HCT116 (cell line): Measurements from ENCODE around the gene RBM26. TPM values are rescaled to one million over a fixed set of nuclear protein-coding genes. Genes with fewer than 3 reads are reported as not detected.

Source experiments
- ATAC-seq: fragments of 200-7000 bp; cut with Tn5 transposase; 2 replicates; pipeline ENCODE4 v1.9.1; 2020; ENCODE audit warnings: mild to moderate bottlenecking, moderate library complexity
- BruUV-seq: library from RNA; stranded (reverse); fragments of 400-500 nt; replicated peaks from 2 replicates; lab custom pipeline; 2021; lab: Mats Ljungman, UMichigan
- CTCF ChIA-PET: fragments of 300-600 bp; sonication (Branson Sonifier 250); formaldehyde crosslinking; loops from one replicate; lab custom pipeline; 2021; ENCODE audit warnings: antibody characterized with exemption; lab: Charles Lee
- POLR2A ChIA-PET: fragments of 300-600, 350-600 bp; sonication (Branson Sonifier 250); formaldehyde crosslinking; loops from one replicate; lab custom pipeline; 2021; ENCODE audit warnings: antibody characterized with exemption; lab: Charles Lee
- RAD21 ChIA-PET, 2 experiments: fragments of 300-600 bp; sonication (Branson Sonifier 250); formaldehyde crosslinking; loops; one replicate each; lab custom pipeline; 2023; ENCODE audit warnings: low total read pairs in 2 of 2; ENCODE audit not compliant: uncharacterized antibody in 2 of 2, unreplicated experiment in 2 of 2, low non-redundant PET in 1 of 2; lab: Charles Lee
- DNase-seq: peaks from one replicate; pipeline ENCODE4 v3.0.0-alpha.2; 2010; ENCODE audit warnings: low read depth, low spot score
- H2AFZ ChIP-seq: fragments of 200-600 bp; shearing (Covaris generic), sonication (generic); 2 replicates; pipeline ENCODE4 v1.6.1; 2017; ENCODE audit warnings: low read depth, mixed run types, mixed read lengths, antibody characterized with exemption, low read length; ENCODE audit not compliant: poor library complexity, severe bottlenecking
- H3K27ac ChIP-seq: 2 replicates; pipeline ENCODE4 v1.5.1; 2012; ENCODE audit warnings: low read depth, low read length
- H3K27me3 ChIP-seq: fragments of 200-600 bp; sonication (generic); 2 replicates; pipeline ENCODE4 v1.6.1; 2016; ENCODE audit warnings: mixed run types, low read length, mixed read lengths; ENCODE audit not compliant: insufficient read depth
- H3K36me3 ChIP-seq, 2 experiments: fragments of 200-500 bp in 1 of 2; fragments of 200-600 bp in 1 of 2; sonication (Bioruptor generic) in 1 of 2; sonication (generic) in 1 of 2; 2 replicates each; pipeline versions ENCODE4 v1.5.1 to v1.6.1; 2014 to 2016; ENCODE audit warnings: low read length in 2 of 2, inconsistent platforms in 1 of 2, mixed read lengths in 1 of 2, mixed run types in 1 of 2; ENCODE audit not compliant: insufficient read depth in 2 of 2, control insufficient read depth in 1 of 2
- H3K4me1 ChIP-seq, 2 experiments: fragments of 200-600 bp in 1 of 2; sonication (generic) in 1 of 2; 2 replicates each; pipeline versions ENCODE4 v1.5.1 to v1.6.1; 2012 to 2017; ENCODE audit warnings: low read length in 2 of 2, inconsistent platforms in 1 of 2, mild to moderate bottlenecking in 1 of 2, mixed read lengths in 1 of 2, mixed run types in 1 of 2, moderate library complexity in 1 of 2; ENCODE audit not compliant: insufficient read depth in 2 of 2, control insufficient read depth in 1 of 2
- H3K4me2 ChIP-seq: fragments of 200-600 bp; sonication (generic); 2 replicates; pipeline ENCODE4 v1.6.1; 2017; ENCODE audit warnings: mixed run types, low read length, mixed read lengths
- H3K4me3 ChIP-seq, 2 experiments: fragments of 200-600 bp in 1 of 2; sonication (generic) in 1 of 2; replicated peaks in 1 of 2; 2 replicates each; pipeline ENCODE4 v1.5.1; 2011 to 2016; ENCODE audit warnings: low read length in 2 of 2, control low read depth in 1 of 2, low read depth in 1 of 2, mild to moderate bottlenecking in 1 of 2, mixed read lengths in 1 of 2, mixed run types in 1 of 2
- H3K79me2 ChIP-seq: fragments of 200-600 bp; sonication (generic); 2 replicates; pipeline ENCODE4 v1.6.1; 2017; ENCODE audit warnings: mild to moderate bottlenecking, mixed run types, low read length, moderate library complexity, mixed read lengths; ENCODE audit not compliant: insufficient read depth
- H3K9ac ChIP-seq: fragments of 200-600 bp; sonication (generic); 2 replicates; pipeline ENCODE4 v1.6.1; 2016; ENCODE audit warnings: low read length, mixed read lengths
- H3K9me2 ChIP-seq: fragments of 200-600 bp; sonication (generic), shearing (Covaris generic); 2 replicates; pipeline ENCODE4 v1.6.1; 2017; ENCODE audit warnings: mixed run types, mild to moderate bottlenecking, moderate library complexity; ENCODE audit not compliant: insufficient read depth
- H3K9me3 ChIP-seq, 2 experiments: fragments of 200-500 bp in 1 of 2; fragments of 200-600 bp in 1 of 2; sonication (Bioruptor generic) in 1 of 2; sonication (generic) in 1 of 2; 2 replicates each; pipeline ENCODE4 v1.6.1; 2014 to 2017; ENCODE audit warnings: low read length in 2 of 2, mixed read lengths in 2 of 2, inconsistent platforms in 1 of 2, low read depth in 1 of 2, mild to moderate bottlenecking in 1 of 2, mixed run types in 1 of 2, moderate library complexity in 1 of 2; ENCODE audit not compliant: control insufficient read depth in 1 of 2, insufficient read depth in 1 of 2
- H4K20me1 ChIP-seq: fragments of 200-600 bp; sonication (generic), shearing (Covaris generic); 2 replicates; pipeline ENCODE4 v1.6.1; 2017; ENCODE audit warnings: mixed run types, mild to moderate bottlenecking, moderate library complexity; ENCODE audit not compliant: insufficient read depth
- CBX3 ChIP-seq: IDR thresholded peaks from 2 replicates; pipeline ENCODE4 v1.6.1; 2012; ENCODE audit warnings: low read depth
- CEBPB ChIP-seq: IDR thresholded peaks from 2 replicates; pipeline ENCODE4 v1.6.1; 2012; ENCODE audit warnings: low read depth
- EGR1 ChIP-seq: IDR thresholded peaks from 2 replicates; pipeline ENCODE4 v1.6.1; 2012; ENCODE audit warnings: low read depth
- ELF1 ChIP-seq: IDR thresholded peaks from 2 replicates; pipeline ENCODE4 v1.6.1; 2012; ENCODE audit warnings: low read depth, borderline replicate concordance
- REST ChIP-seq: IDR thresholded peaks from 2 replicates; pipeline ENCODE4 v1.6.1; 2012; ENCODE audit warnings: low read depth
- SIN3A ChIP-seq: IDR thresholded peaks from 2 replicates; pipeline ENCODE4 v1.6.1; 2012; ENCODE audit warnings: low read depth
- SP1 ChIP-seq: IDR thresholded peaks from 2 replicates; pipeline ENCODE4 v1.6.1; 2012; ENCODE audit warnings: low read depth
- TCF7L2 ChIP-seq: IDR thresholded peaks from 2 replicates; pipeline ENCODE4 v1.7.0; 2011; ENCODE audit warnings: borderline replicate concordance, inconsistent platforms; ENCODE audit not compliant: insufficient read depth, insufficient read length; ENCODE audit errors: extremely low read depth
- ZFX ChIP-seq: fragments of 450-650 bp; IDR thresholded peaks from 2 replicates; pipeline ENCODE4 v1.6.1; 2017
- ZNF274 ChIP-seq: fragments of 200-500 bp; sonication (Bioruptor generic); IDR thresholded peaks from 2 replicates; pipeline ENCODE4 v1.6.1; 2014; ENCODE audit warnings: mild to moderate bottlenecking, low read depth, low read length, inconsistent platforms
- intact Hi-C: fragments of 100-400 bp; cut with micrococcal nuclease; formaldehyde crosslinking; loops from 2 replicates; pipeline ENCODE4 v1.10.0; 2022
- total RNA-seq: library from RNA; stranded (reverse); gene quantifications from one replicate; pipeline ENCODE4 v1.2.1, GENCODE V29; 2021; ENCODE audit not compliant: unreplicated experiment

RBM26 gene
- total RNA-seq, 1 experiment from 2014 or later: 52.5 TPM

- no peak for TF ChIP-seq REST
- no peak for TF ChIP-seq ZFX
- TF ChIP-seq ELF1: no peak
- no peak for TF ChIP-seq ZNF274
- TF ChIP-seq, all 23 proteins: peak for 0
Measured at GRCh38 chr13:79307866-79308298, 98.2 kb downstream of the RBM26 start (continued).

GRCh38 chr13:79307433-79307861 is 98.6 kb downstream of the RBM26 start:
- no peaks in the 10 kb centered on the region for H3K9me3 ChIP-seq
- POLR2A ChIA-PET: no interaction called here
- no TSS peak for BruUV-seq
- RAD21 ChIA-PET: no interaction called here
- H3K36me3 ChIP-seq: no peaks in the 10 kb centered on the region
- H3K4me3 ChIP-seq: no peak overlapping the region
- no peak overlapping the region for H3K9ac ChIP-seq
- no peaks in the 10 kb centered on the region for H3K79me2 ChIP-seq
- ATAC-seq (no peak; the same call in 1 of the 2 replicates), DNase-seq (no peak)
- H2AFZ ChIP-seq: no peak overlapping the region
- TF ChIP-seq CEBPB (no peak), SIN3A (no peak), TCF7L2 (no peak), SP1 (no peak), EGR1 (no peak), CBX3 (no peak)
- no peaks in the 10 kb centered on the region for H3K4me1 ChIP-seq
- no peak overlapping the region for H3K27ac ChIP-seq
- H4K20me1 ChIP-seq: no peaks in the 10 kb centered on the region
- no peaks in the 10 kb centered on the region for H3K27me3 ChIP-seq
- intact Hi-C loops: no loop called here
- H3K9me2 ChIP-seq: no peaks in the 10 kb centered on the region
- CTCF ChIA-PET: no interaction called here
- no peak overlapping the region for H3K4me2 ChIP-seq
